Epithelial cell of esophagus (primary cell): ENCODE data around the gene ADSS2.
"Not testable (repeated sequence)": the region's sequence is repeated elsewhere in the genome, so short reads cannot be mapped to it uniquely, and the experiment has no call there.

ENCODE experiments used
- DNase-seq: peaks from one replicate; pipeline ENCODE4 v3.0.0; 2010; ENCODE audit warnings: low read depth
- H3K4me3 ChIP-seq: 2 replicates; pipeline ENCODE4 v1.5.1; 2011; ENCODE audit warnings: mild to moderate bottlenecking, low read length, control low read depth
- CTCF ChIP-seq: IDR thresholded peaks from 2 replicates; pipeline ENCODE4 v1.5.1; 2011; ENCODE audit warnings: low read depth, mild to moderate bottlenecking, low read length, control low read depth, inconsistent platforms; ENCODE audit not compliant: insufficient read depth; ENCODE audit errors: missing control alignments

Gene ADSS2

GRCh38 chr1:244375051-244375450, 76.7 kb downstream of the ADSS2 start:
- no peak overlapping the region for H3K4me3 ChIP-seq
- no peak for DNase-seq
- no peak for TF ChIP-seq CTCF

GRCh38 chr1:244374484-244374883, 77.2 kb downstream of the ADSS2 start:
- not testable (repeated sequence) for H3K4me3 ChIP-seq

GRCh38 chr1:244371242-244372141, 80.2 kb downstream of the ADSS2 start:
- H3K4me3 ChIP-seq: peak overlapping the region; percentile 19
- TF ChIP-seq CTCF: no peak
- DNase-seq: peak; percentile 92

More at GRCh38 chr1:244374484-244374883, 77.2 kb downstream of the ADSS2 start:
- not testable (repeated sequence) for DNase-seq

GRCh38 chr1:244370060-244370637, 81.6 kb downstream of the ADSS2 start:
- TF ChIP-seq CTCF: no peak
- DNase-seq: no peak
- no peak overlapping the region for H3K4me3 ChIP-seq

- H3K4me3 ChIP-seq: no peak overlapping the region
- DNase-seq: peak; percentile 91
- no peak for TF ChIP-seq CTCF
Measured at GRCh38 chr1:244369256-244370057, 82.3 kb downstream of the ADSS2 start.

GRCh38 chr1:244368279-244368678, 83.4 kb downstream of the ADSS2 start:
- no peak for DNase-seq
- no peak overlapping the region for H3K4me3 ChIP-seq
- no peak for TF ChIP-seq CTCF
